B cell (primary cell): ENCODE measurements around the gene ASB4. TPM values are rescaled to one million over a fixed set of nuclear protein-coding genes. Genes with fewer than 3 reads are reported as not detected.

Experiments used
- ATAC-seq: fragments of 200-7000 bp; cut with Tn5 transposase; one replicate; pipeline ENCODE4 v1.10.0; 2021; ENCODE audit warnings: low read depth, mild to moderate bottlenecking, moderate number of reproducible peaks, moderate library complexity
- CTCF ChIA-PET: fragments of 350-600 bp; sonication (Branson Sonifier 250); formaldehyde crosslinking; loops from one replicate; lab custom pipeline; 2021; ENCODE audit warnings: antibody characterized with exemption, inconsistent platforms; lab: Charles Lee
- POLR2A ChIA-PET: fragments of 350-600 bp; sonication (Branson Sonifier 250); formaldehyde crosslinking; loops from one replicate; lab custom pipeline; 2021; ENCODE audit warnings: antibody characterized with exemption; lab: Charles Lee
- DNase-seq: peaks from one replicate; pipeline ENCODE4 v3.0.0; 2013
- H2AFZ ChIP-seq: 2 replicates; pipeline ENCODE4 v1.6.1; 2012; ENCODE audit warnings: mild to moderate bottlenecking, low read depth, low read length; ENCODE audit not compliant: insufficient read depth, poor library complexity, severe bottlenecking
- H3K27ac ChIP-seq, 2 donors: 1 replicate in 1 of 2; 2 replicates in 1 of 2; pipeline ENCODE4 v1.5.1; 2012 to 2013; ENCODE audit warnings: low read length in 2 of 2, mild to moderate bottlenecking in 2 of 2, moderate library complexity in 1 of 2
- H3K27me3 ChIP-seq, 4 experiments: fragments of 200-600 bp in 1 of 4; sonication (generic) in 1 of 4; replicated peaks in 1 of 4; 1 replicate in 2 of 4; 2 replicates in 2 of 4; pipeline versions ENCODE4 v1.6.1 to v1.7.0; 2013 to 2016; ENCODE audit warnings: low read length in 3 of 4, mild to moderate bottlenecking in 2 of 4, mixed read lengths in 1 of 4, moderate library complexity in 1 of 4; ENCODE audit not compliant: insufficient read depth in 4 of 4, control insufficient read depth in 3 of 4; ENCODE audit errors: control extremely low read depth in 1 of 4
- H3K36me3 ChIP-seq, 2 experiments: replicated peaks in 1 of 2; 1 replicate in 1 of 2; 2 replicates in 1 of 2; pipeline versions ENCODE4 v1.6.1 to v1.7.1; 2013; ENCODE audit warnings: low read length in 1 of 2; ENCODE audit not compliant: insufficient read depth in 2 of 2, control insufficient read depth in 1 of 2; ENCODE audit errors: control extremely low read depth in 1 of 2, extremely low read depth in 1 of 2
- H3K4me1 ChIP-seq, 2 donors: fragments of 200-600 bp in 1 of 2; sonication (generic) in 1 of 2; 1 replicate in 1 of 2; 2 replicates in 1 of 2; pipeline versions ENCODE4 v1.5.1 to v1.6.1; 2013 to 2017; ENCODE audit warnings: low read length in 2 of 2; ENCODE audit not compliant: control insufficient read depth in 2 of 2, insufficient read depth in 2 of 2
- H3K4me2 ChIP-seq: replicated peaks from 2 replicates; pipeline ENCODE3; 2012; ENCODE audit warnings: mild to moderate bottlenecking, low read depth, low read length; ENCODE audit not compliant: poor library complexity, severe bottlenecking
- H3K4me3 ChIP-seq, 5 experiments: fragments of 200-600 bp in 1 of 5; sonication (generic) in 1 of 5; 1 replicate in 3 of 5; 2 replicates in 2 of 5; pipeline versions ENCODE4 v1.5.1 to v1.7.0; 2011 to 2016; ENCODE audit warnings: low read length in 4 of 5, mild to moderate bottlenecking in 4 of 5, low read depth in 2 of 5, control low read depth in 1 of 5, moderate library complexity in 1 of 5; ENCODE audit not compliant: insufficient read depth in 1 of 5; ENCODE audit errors: control extremely low read depth in 1 of 5, extremely low read depth in 1 of 5
- H3K79me2 ChIP-seq: fragments of 200-600 bp; sonication (generic); one replicate; pipeline ENCODE4 v1.6.0; 2016; ENCODE audit warnings: low read length; ENCODE audit not compliant: control insufficient read depth, insufficient read depth
- H3K9ac ChIP-seq: fragments of 200-600 bp; sonication (generic); 2 replicates; pipeline ENCODE4 v1.6.1; 2017; ENCODE audit warnings: mild to moderate bottlenecking, low read length, moderate library complexity
- H3K9me3 ChIP-seq, 3 donors: one replicate each; pipeline versions ENCODE4 v1.6.1 to v1.7.1; 2013; ENCODE audit warnings: low read length in 2 of 3; ENCODE audit not compliant: control insufficient read depth in 2 of 3, insufficient read depth in 1 of 3; ENCODE audit errors: control extremely low read depth in 1 of 3
- H4K20me1 ChIP-seq: 2 replicates; pipeline ENCODE4 v1.6.0; 2012; ENCODE audit warnings: mild to moderate bottlenecking, low read length; ENCODE audit not compliant: insufficient read depth, control insufficient read depth, poor library complexity, severe bottlenecking
- H3K27ac Mint-ChIP-seq: one replicate; pipeline ENCODE4 v1.8.0; 2021; ENCODE audit warnings: mixed read lengths
- H3K27me3 Mint-ChIP-seq: one replicate; pipeline ENCODE4 v1.8.0; 2021; ENCODE audit warnings: mixed read lengths
- H3K4me1 Mint-ChIP-seq: one replicate; pipeline ENCODE4 v1.8.0; 2021; ENCODE audit warnings: mixed read lengths
- H3K4me3 Mint-ChIP-seq: one replicate; pipeline ENCODE4 v1.8.0; 2021; ENCODE audit warnings: mixed read lengths
- H3K9me3 Mint-ChIP-seq: one replicate; pipeline ENCODE4 v1.8.0; 2022; ENCODE audit warnings: mixed read lengths; ENCODE audit not compliant: insufficient read depth
- EZH2 ChIP-seq: IDR thresholded peaks from 2 replicates; pipeline ENCODE4 v1.6.1; 2012; ENCODE audit warnings: borderline replicate concordance, low read depth, mild to moderate bottlenecking, moderate library complexity, low read length; ENCODE audit not compliant: insufficient read depth, poor library complexity, severe bottlenecking
- WGBS: methylation state at CpG from one replicate; pipeline ENCODE4 v1.1.5; 2013; ENCODE audit warnings: missing lambda C conversion rate; ENCODE audit not compliant: insufficient coverage; 5-methylcytosine and 5-hydroxymethylcytosine counted together
- intact Hi-C: fragments of 100-400 bp; cut with micrococcal nuclease; formaldehyde crosslinking; loops from one replicate; pipeline ENCODE4 v1.10.0; 2022
- polyA plus RNA-seq: library from polyadenylated mRNA; depleted of rRNA; stranded (reverse); fragments of >200 nt; gene quantifications from 2 replicates; pipeline ENCODE4 v1.2.3, GENCODE V29; 2012
- total RNA-seq, 2 donors: library from RNA; stranded (reverse); fragments of 120-200 nt in 1 of 2; gene quantifications; 1 replicate in 1 of 2; 2 replicates in 1 of 2; pipeline versions ENCODE4 v1.2.3 to v1.2.4, GENCODE V29; 2013 to 2022
- TF ChIP-seq, protein P1 (sequence below): fragments of 200-600 bp; IDR thresholded peaks from one replicate; pipeline ENCODE4 v1.8.0; 2022; ENCODE audit warnings: antibody characterized with exemption, mild to moderate bottlenecking

ASB4 gene
- total and polyA plus RNA-seq, 2 donors (not counting 1 experiment from before 2014, with no cell fraction given), result not detected

DNA sequence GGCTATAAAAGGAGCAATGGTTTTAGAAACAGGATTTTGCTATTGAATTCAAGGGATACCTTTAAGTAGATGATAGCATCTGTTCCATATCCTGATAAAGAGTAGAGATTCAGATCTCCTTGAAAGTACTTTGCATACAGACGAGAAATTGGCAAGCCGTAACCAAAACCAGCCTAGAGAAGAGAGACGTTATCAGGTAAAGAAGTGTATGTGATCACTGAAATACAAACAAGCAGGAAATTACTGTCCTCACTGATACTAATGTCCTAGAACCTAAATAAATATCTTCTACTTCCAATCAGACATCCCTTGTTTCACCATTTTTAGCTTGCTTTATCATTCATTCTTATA lies 101.2 kb downstream of the ASB4 start:
- CTCF ChIA-PET, result no interaction called here
- H3K4me1 ChIP-seq, result no peaks in the 10 kb centered on the region
- no peak overlapping the region for H3K27ac Mint-ChIP-seq
- TF ChIP-seq, protein P1, sequence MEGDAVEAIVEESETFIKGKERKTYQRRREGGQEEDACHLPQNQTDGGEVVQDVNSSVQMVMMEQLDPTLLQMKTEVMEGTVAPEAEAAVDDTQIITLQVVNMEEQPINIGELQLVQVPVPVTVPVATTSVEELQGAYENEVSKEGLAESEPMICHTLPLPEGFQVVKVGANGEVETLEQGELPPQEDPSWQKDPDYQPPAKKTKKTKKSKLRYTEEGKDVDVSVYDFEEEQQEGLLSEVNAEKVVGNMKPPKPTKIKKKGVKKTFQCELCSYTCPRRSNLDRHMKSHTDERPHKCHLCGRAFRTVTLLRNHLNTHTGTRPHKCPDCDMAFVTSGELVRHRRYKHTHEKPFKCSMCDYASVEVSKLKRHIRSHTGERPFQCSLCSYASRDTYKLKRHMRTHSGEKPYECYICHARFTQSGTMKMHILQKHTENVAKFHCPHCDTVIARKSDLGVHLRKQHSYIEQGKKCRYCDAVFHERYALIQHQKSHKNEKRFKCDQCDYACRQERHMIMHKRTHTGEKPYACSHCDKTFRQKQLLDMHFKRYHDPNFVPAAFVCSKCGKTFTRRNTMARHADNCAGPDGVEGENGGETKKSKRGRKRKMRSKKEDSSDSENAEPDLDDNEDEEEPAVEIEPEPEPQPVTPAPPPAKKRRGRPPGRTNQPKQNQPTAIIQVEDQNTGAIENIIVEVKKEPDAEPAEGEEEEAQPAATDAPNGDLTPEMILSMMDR, result no peak
- TF ChIP-seq EZH2, result no peak
- no peaks in the 10 kb centered on the region for H3K27me3 ChIP-seq
- no peak overlapping the region for H3K9ac ChIP-seq
- no peaks in the 10 kb centered on the region for H3K36me3 ChIP-seq
- no peaks in the 10 kb centered on the region for H3K27me3 Mint-ChIP-seq
- POLR2A ChIA-PET, result no interaction called here
- no peaks in the 10 kb centered on the region for H4K20me1 ChIP-seq
- H3K4me1 Mint-ChIP-seq, result peaks cover 10% of the 10 kb centered on the region
- H3K4me3 Mint-ChIP-seq, result no peak overlapping the region
- no peaks in the 10 kb centered on the region for H3K9me3 Mint-ChIP-seq
- intact Hi-C loops, result no loop called here
- no peak overlapping the region for H3K27ac ChIP-seq
- no peak overlapping the region for H3K4me2 ChIP-seq
- H3K79me2 ChIP-seq, result no peaks in the 10 kb centered on the region
- WGBS, result no CpG with 5 or more reads among the region's 3 CpGs
- ATAC-seq, result no peak
- H3K9me3 ChIP-seq, result no peaks in the 10 kb centered on the region
- H3K4me3 ChIP-seq, result no peak overlapping the region
- H2AFZ ChIP-seq, result no peak overlapping the region
- DNase-seq, result no peak

DNA sequence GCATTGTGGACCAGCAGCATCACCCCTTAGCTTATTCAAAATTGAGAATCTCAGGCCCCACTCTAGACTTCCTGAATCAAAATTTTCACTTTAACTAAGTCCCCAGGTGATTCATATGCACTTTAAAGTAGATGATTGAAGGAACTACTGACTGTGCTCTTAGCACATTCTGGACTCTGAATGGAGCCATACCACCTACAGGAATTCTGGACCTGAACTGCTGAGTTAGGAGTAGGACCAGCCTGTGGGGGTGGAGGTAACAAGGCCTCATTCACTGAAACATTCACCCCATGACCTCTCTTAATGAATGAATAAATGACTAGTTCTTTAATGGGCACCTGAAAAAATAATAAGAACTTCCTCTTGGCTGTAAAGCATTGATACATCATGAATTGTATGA lies 103.3 kb downstream of the ASB4 start:
- Histone ChIP-seq H3K9ac (no peak overlapping the region), H3K4me1 (no peaks in the 10 kb centered on the region), H3K79me2 (no peaks in the 10 kb centered on the region), H3K9me3 (no peaks in the 10 kb centered on the region), H4K20me1 (no peaks in the 10 kb centered on the region), H3K27ac (no peak overlapping the region), H2AFZ (peak overlapping the region; percentile 3), H3K4me2 (no peak overlapping the region), H3K27me3 (no peaks in the 10 kb centered on the region), H3K4me3 (no peak overlapping the region), H3K36me3 (no peaks in the 10 kb centered on the region)
- POLR2A ChIA-PET, result no interaction called here
- CTCF ChIA-PET, result interaction anchor here (1.3 kb wide), 1 partner anchor 97 kb away, joined by 5 read pairs; no protein-coding TSS in a partner anchor
- no peak overlapping the region for H3K27ac Mint-ChIP-seq
- H3K4me1 Mint-ChIP-seq, result peaks cover 12% of the 10 kb centered on the region
- no peaks in the 10 kb centered on the region for H3K9me3 Mint-ChIP-seq
- ATAC-seq (no peak), DNase-seq (no peak)
- no peak overlapping the region for H3K4me3 Mint-ChIP-seq
- TF ChIP-seq EZH2, result no peak
- TF ChIP-seq, protein P1, result no peak
- no peaks in the 10 kb centered on the region for H3K27me3 Mint-ChIP-seq
- intact Hi-C loops, result no loop called here
